Measurements from ENCODE around the gene CIAO2A.

The CIAO2A gene

GRCh38 chr15:64100958-64101357 lies 7.3 kb upstream of the CIAO2A start:
- H3K4me3 ChIP-seq (ENCODE audit: low read length), result no peak overlapping the region
- no peak for DNase-seq (ENCODE audit: low read depth)
- TF ChIP-seq CTCF (conservative IDR thresholded peaks at IDR 0.05; ENCODE audit: low read depth, low read length), result no peak

GRCh38 chr15:64099379-64099778 lies 5.7 kb upstream of the CIAO2A start:
- no peak for DNase-seq (ENCODE audit: low read depth)
- no peak for TF ChIP-seq CTCF (conservative IDR thresholded peaks at IDR 0.05; ENCODE audit: low read depth, low read length)
- no peak overlapping the region for H3K4me3 ChIP-seq (ENCODE audit: low read length)

GRCh38 chr15:64096668-64097384 lies 3.2 kb upstream of the CIAO2A start:
- peak overlapping the region; percentile 93 for H3K4me3 ChIP-seq (ENCODE audit: low read length)
- DNase-seq (ENCODE audit: low read depth), result no peak
- peak; percentile 36 for TF ChIP-seq CTCF (conservative IDR thresholded peaks at IDR 0.05; ENCODE audit: low read depth, low read length)

GRCh38 chr15:64095795-64096667 lies 2.4 kb upstream of the CIAO2A start, which contains the start of gene SNX1:
Gene SNX1 (plus strand): TSS chr15:64095982. CDS start chr15:64096014, 32 bp downstream.
- DNase-seq (ENCODE audit: low read depth), result peak; percentile 80
- no peak for TF ChIP-seq CTCF (conservative IDR thresholded peaks at IDR 0.05; ENCODE audit: low read depth, low read length)
- H3K4me3 ChIP-seq (ENCODE audit: low read length), result peak within 1 kb of the TSS; percentile 93

- H3K4me3 ChIP-seq (ENCODE audit: low read length), result peak overlapping the region; percentile 93
Observed at GRCh38 chr15:64095431-64095794, 1.8 kb upstream of the CIAO2A start.

GRCh38 chr15:64092864-64093626 lies 593 bp downstream of the CIAO2A start:
- TF ChIP-seq CTCF (conservative IDR thresholded peaks at IDR 0.05; ENCODE audit: low read depth, low read length), result peak; percentile 5
- H3K4me3 ChIP-seq (ENCODE audit: low read length), result peak overlapping the region; percentile 93
- DNase-seq (ENCODE audit: low read depth), result no peak

More at GRCh38 chr15:64095431-64095794, 1.8 kb upstream of the CIAO2A start:
- DNase-seq (ENCODE audit: low read depth), result no peak
- no peak for TF ChIP-seq CTCF (conservative IDR thresholded peaks at IDR 0.05; ENCODE audit: low read depth, low read length)

All from retinal pigment epithelial cell (primary cell).